ENCODE measurements around the gene PTPRE. TPM values are rescaled to one million over a fixed set of nuclear protein-coding genes. Genes with fewer than 3 reads are reported as not detected.

Gene PTPRE
- total and polyA plus RNA-seq, 2 of the 4 experiments (the other 2 are of a cell fraction): 0.34 to 0.54 TPM

- no peak for TF ChIP-seq USF2 (IDR thresholded peaks at IDR 0.05; ENCODE audit: low read depth, low read length)
Measured at GRCh38 chr10:127920306-127921074, 13.6 kb downstream of the PTPRE start (continued).

GRCh38 chr10:127921075-127921752 is 14.3 kb downstream of the PTPRE start:
- DNase-seq (no peak), ATAC-seq (ENCODE audit: low read depth) (no peak)
- Histone ChIP-seq H4K20me1 (ENCODE audit: insufficient read depth, low read length) (no peaks in the 10 kb centered on the region), H2BK15ac (ENCODE audit: low read depth, low read length) (no peak overlapping the region), H2BK20ac (ENCODE audit: low read depth, low read length) (no peak overlapping the region), H2BK120ac (ENCODE audit: low read depth, low read length) (no peak overlapping the region), H3K27ac (ENCODE audit: insufficient read depth, low read length) (no peak overlapping the region), H3K18ac (ENCODE audit: low read depth, low read length) (no peak overlapping the region), H3K23ac (ENCODE audit: low read depth, low read length) (no peak overlapping the region), H3K4me3 (ENCODE audit: insufficient read depth, low read depth, low read length) (no peak overlapping the region), H2BK5ac (ENCODE audit: low read depth, low read length, poor library complexity, severe bottlenecking) (no peak overlapping the region), H3K4me1 (ENCODE audit: control insufficient read depth, insufficient read depth, low read length) (peaks cover 5% of the 10 kb centered on the region; the same call in 1 of the 2 replicates), H2AK5ac (ENCODE audit: low read depth, low read length) (no peak overlapping the region; the same call in 1 of the 2 replicates), H4K91ac (ENCODE audit: insufficient read depth, low read depth, low read length) (no peak overlapping the region), H3K9me1 (ENCODE audit: insufficient read depth, low read length) (no peaks in the 10 kb centered on the region; the same call in 1 of the 2 replicates), H3K4me2 (ENCODE audit: low read depth, low read length) (no peak overlapping the region), H3K27me3 (ENCODE audit: control insufficient read depth, insufficient read depth, low read length) (no peaks in the 10 kb centered on the region), H4K8ac (ENCODE audit: low read depth in 2 of 2, low read length in 2 of 2) (no peak overlapping the region), H4K5ac (ENCODE audit: low read depth, low read length) (no peak overlapping the region), H3K4ac (ENCODE audit: low read depth, low read length) (no peak overlapping the region), H3K79me1 (ENCODE audit: low read depth in 1 of 2, low read length in 2 of 2) (no peaks in the 10 kb centered on the region), H3K36me3 (ENCODE audit: control insufficient read depth, insufficient read depth, low read length) (no peaks in the 10 kb centered on the region), H2AK9ac (replicated peaks; ENCODE audit: low read depth, low read length, poor library complexity) (no peak overlapping the region), H3K14ac (replicated peaks; ENCODE audit: low read depth, low read length) (no peak overlapping the region), H3K9ac (ENCODE audit: low read depth, low read length) (no peak overlapping the region), H3K56ac (ENCODE audit: extremely low read depth, insufficient read depth, low read length) (no peak overlapping the region), H3K9me3 (ENCODE audit: control insufficient read depth, insufficient read depth, low read length) (no peaks in the 10 kb centered on the region), H2AFZ (replicated peaks; ENCODE audit: low read length, poor library complexity) (no peak overlapping the region)
- ChIA-PET CTCF (no interaction called here), POLR2A (ENCODE audit: unreplicated experiment) (no interaction called here)
- WGBS, 2 experiments (ENCODE audit: extremely low coverage in 2 of 2, insufficient read length in 1 of 2): 66% methylated on average over 6 of the region's 11 CpGs; no CpG with 5 or more reads in 1 of the 2 experiments
- dilution Hi-C loops (cut with HindIII; ENCODE audit: low sequenced_read_pairs, unreplicated experiment): no loop called here
- intact Hi-C loops (cut with micrococcal nuclease): no loop called here
- no TSS peak for BruUV-seq (replicated peaks)
- in situ Hi-C loops (cut with MboI; ENCODE audit: low sequenced_read_pairs): no loop called here
- TF ChIP-seq MAFK (IDR thresholded peaks at IDR 0.05; ENCODE audit: low read depth, low read length) (no peak), RCOR1 (IDR thresholded peaks at IDR 0.05; ENCODE audit: insufficient replicate concordance, low read length) (no peak), CHD1 (IDR thresholded peaks at IDR 0.05; ENCODE audit: low read depth, low read length) (no peak), SMC3 (IDR thresholded peaks at IDR 0.05; ENCODE audit: low read depth, low read length) (no peak), POLR2A (IDR thresholded peaks at IDR 0.05; ENCODE audit: low read depth, low read length) (no peak), BHLHE40 (IDR thresholded peaks at IDR 0.05; ENCODE audit: low read depth, low read length) (no peak), RAD21 (IDR thresholded peaks at IDR 0.05; ENCODE audit: low read length) (no peak), USF2 (IDR thresholded peaks at IDR 0.05; ENCODE audit: low read depth, low read length) (no peak), RFX5 (IDR thresholded peaks at IDR 0.05; ENCODE audit: low read depth, low read length) (no peak)
